ENCODE results near the gene MYH1.
"Not testable (repeated sequence)": the region's sequence is repeated elsewhere in the genome, so short reads cannot be mapped to it uniquely, and the experiment has no call there.

Gene MYH1

DNA sequence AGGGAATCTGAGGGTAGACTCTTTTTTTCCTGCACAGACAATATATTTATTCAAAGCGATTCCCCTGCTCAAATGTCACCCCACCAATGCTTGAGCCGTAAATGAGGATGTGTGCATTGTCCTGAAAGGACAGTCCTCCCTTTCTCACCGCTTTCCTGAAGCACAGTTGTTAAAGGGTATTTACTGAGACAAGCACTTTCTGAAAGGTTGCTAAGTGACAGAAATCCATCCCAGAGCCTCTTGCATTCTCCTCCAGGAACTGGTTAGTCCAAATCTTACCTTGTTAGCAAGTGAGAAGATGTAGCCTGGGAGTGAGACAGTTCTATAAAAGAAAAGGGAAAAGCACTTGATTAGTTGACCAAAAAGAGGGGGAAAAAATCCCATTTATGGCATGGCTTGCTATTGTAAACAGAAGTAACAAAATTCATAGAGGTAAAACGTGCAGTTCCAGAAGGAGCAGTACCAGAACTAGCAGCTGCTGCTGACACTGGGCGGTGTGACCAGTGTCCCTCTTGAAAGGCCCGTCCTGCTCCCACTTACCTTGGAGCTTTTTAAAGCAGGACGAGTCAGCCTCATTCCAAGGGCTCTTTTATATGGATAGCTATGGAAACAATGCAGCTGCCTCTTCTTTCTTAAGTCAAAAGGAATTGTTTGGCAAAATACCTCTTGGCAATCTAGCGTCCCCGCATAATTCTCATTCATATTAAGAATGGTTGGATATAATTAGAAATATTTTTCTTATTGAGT lies 30.9 kb upstream of the MYH1 start, which contains the start of gene MYH2:
MYH2 (minus strand) TSS at position 563 of the 747 bp plus-strand sequence. CDS start 1,738 bp downstream, outside the sequence.
- Histone ChIP-seq H3F3A (ENCODE audit: insufficient read depth, low read length) (no peaks in the 10 kb centered on the region), H3K4me1 (ENCODE audit: low read length) (no peaks in the 10 kb centered on the region), H3K4me2 (ENCODE audit: low read depth, low read length) (no peak within 1 kb of the TSS), H3K36me3 (replicated peaks; ENCODE audit: insufficient read depth, low read length) (no peaks in the 10 kb centered on the region), H3K9ac (ENCODE audit: low read length) (no peak within 1 kb of the TSS), H3K79me2 (ENCODE audit: low read length) (no peaks in the 10 kb centered on the region), H3K27ac (ENCODE audit: low read length) (no peak within 1 kb of the TSS), H2AFZ (ENCODE audit: low read length) (no peak within 1 kb of the TSS), H3K9me2 (replicated peaks; ENCODE audit: insufficient read depth, low read length) (no peaks in the 10 kb centered on the region), H4K20me1 (ENCODE audit: insufficient read depth, low read length) (no peaks in the 10 kb centered on the region), H3K9me3 (replicated peaks; ENCODE audit: insufficient read depth, low read length) (no peaks in the 10 kb centered on the region), H3K27me3 (replicated peaks; ENCODE audit: insufficient read depth, low read length) (no peaks in the 10 kb centered on the region), H3K4me3 (ENCODE audit: low read length) (no peak within 1 kb of the TSS)
- TF ChIP-seq, protein P1, sequence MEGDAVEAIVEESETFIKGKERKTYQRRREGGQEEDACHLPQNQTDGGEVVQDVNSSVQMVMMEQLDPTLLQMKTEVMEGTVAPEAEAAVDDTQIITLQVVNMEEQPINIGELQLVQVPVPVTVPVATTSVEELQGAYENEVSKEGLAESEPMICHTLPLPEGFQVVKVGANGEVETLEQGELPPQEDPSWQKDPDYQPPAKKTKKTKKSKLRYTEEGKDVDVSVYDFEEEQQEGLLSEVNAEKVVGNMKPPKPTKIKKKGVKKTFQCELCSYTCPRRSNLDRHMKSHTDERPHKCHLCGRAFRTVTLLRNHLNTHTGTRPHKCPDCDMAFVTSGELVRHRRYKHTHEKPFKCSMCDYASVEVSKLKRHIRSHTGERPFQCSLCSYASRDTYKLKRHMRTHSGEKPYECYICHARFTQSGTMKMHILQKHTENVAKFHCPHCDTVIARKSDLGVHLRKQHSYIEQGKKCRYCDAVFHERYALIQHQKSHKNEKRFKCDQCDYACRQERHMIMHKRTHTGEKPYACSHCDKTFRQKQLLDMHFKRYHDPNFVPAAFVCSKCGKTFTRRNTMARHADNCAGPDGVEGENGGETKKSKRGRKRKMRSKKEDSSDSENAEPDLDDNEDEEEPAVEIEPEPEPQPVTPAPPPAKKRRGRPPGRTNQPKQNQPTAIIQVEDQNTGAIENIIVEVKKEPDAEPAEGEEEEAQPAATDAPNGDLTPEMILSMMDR (IDR thresholded peaks at IDR 0.05; ENCODE audit: low read length), result no peak
- TF ChIP-seq EZH2 (optimal IDR thresholded peaks at IDR 0.05; ENCODE audit: low read depth, low read length) (no peak), EZH2phosphoT487 (IDR thresholded peaks at IDR 0.05; ENCODE audit: low read length) (no peak)
- DNase-seq, result no peak

DNA sequence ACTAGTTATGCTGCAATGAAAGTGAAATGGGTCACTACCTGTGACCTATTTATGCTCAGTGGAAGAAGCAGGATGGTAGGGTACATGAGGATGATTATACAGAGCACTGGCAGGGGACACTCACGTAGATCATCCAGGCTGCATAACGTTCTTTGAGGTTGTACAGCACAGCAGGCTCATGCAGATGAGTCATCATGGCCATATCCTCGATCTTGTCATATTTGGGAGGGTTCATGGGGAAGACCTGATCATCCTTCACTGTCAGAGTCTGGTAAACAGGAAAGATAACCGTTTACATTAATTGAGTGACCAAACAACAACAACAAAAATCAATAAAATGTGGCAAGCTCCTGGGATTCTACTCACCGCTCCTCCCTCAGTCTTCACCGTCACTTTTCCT lies 29.0 kb upstream of the MYH1 start:
- Histone ChIP-seq H3K27ac (ENCODE audit: low read length) (no peak overlapping the region), H3K4me2 (ENCODE audit: low read depth, low read length) (no peak overlapping the region), H3K9ac (ENCODE audit: low read length) (no peak overlapping the region), H3K4me1 (ENCODE audit: low read length) (no peaks in the 10 kb centered on the region), H3K9me2 (replicated peaks; ENCODE audit: insufficient read depth, low read length) (no peaks in the 10 kb centered on the region), H3K36me3 (replicated peaks; ENCODE audit: insufficient read depth, low read length) (no peaks in the 10 kb centered on the region), H3K4me3 (ENCODE audit: low read length) (no peak overlapping the region), H3F3A (ENCODE audit: insufficient read depth, low read length) (no peaks in the 10 kb centered on the region), H2AFZ (ENCODE audit: low read length) (no peak overlapping the region), H3K79me2 (ENCODE audit: low read length) (no peaks in the 10 kb centered on the region), H4K20me1 (ENCODE audit: insufficient read depth, low read length) (no peaks in the 10 kb centered on the region), H3K9me3 (replicated peaks; ENCODE audit: insufficient read depth, low read length) (no peaks in the 10 kb centered on the region), H3K27me3 (replicated peaks; ENCODE audit: insufficient read depth, low read length) (no peaks in the 10 kb centered on the region)
- DNase-seq, result no peak
- TF ChIP-seq, protein P1 (IDR thresholded peaks at IDR 0.05; ENCODE audit: low read length), result no peak
- TF ChIP-seq EZH2 (optimal IDR thresholded peaks at IDR 0.05; ENCODE audit: low read depth, low read length) (no peak), EZH2phosphoT487 (IDR thresholded peaks at IDR 0.05; ENCODE audit: low read length) (no peak)

DNA sequence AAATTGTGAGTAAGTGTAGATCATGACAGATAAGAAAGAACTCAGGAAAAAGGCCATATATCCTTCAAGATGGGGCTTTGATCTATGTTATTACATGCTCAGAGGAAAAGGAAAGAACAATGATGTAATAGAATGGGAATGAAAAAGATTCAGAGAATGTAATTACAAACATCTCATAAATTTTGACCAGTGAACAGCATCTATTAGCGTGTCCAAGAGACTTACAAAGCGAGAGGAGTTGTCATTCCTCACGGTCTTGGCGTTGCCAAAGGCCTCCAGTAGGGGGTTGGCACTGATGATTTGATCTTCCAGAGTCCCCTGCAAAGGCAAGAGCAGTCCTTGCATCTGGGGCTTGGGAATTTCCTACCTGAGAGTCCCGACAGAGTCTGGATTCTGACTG lies 25.1 kb upstream of the MYH1 start:
- not testable (repeated sequence) for H3K27ac ChIP-seq (ENCODE audit: low read length); H4K20me1 ChIP-seq (ENCODE audit: insufficient read depth, low read length); H3F3A ChIP-seq (ENCODE audit: insufficient read depth, low read length); H3K79me2 ChIP-seq (ENCODE audit: low read length); H3K4me2 ChIP-seq (ENCODE audit: low read depth, low read length); H3K9me3 ChIP-seq (replicated peaks; ENCODE audit: insufficient read depth, low read length); H3K9me2 ChIP-seq (replicated peaks; ENCODE audit: insufficient read depth, low read length); H3K4me3 ChIP-seq (ENCODE audit: low read length); H3K27me3 ChIP-seq (replicated peaks; ENCODE audit: insufficient read depth, low read length); H2AFZ ChIP-seq (ENCODE audit: low read length); H3K36me3 ChIP-seq (replicated peaks; ENCODE audit: insufficient read depth, low read length); H3K4me1 ChIP-seq (ENCODE audit: low read length); H3K9ac ChIP-seq (ENCODE audit: low read length); DNase-seq

DNA sequence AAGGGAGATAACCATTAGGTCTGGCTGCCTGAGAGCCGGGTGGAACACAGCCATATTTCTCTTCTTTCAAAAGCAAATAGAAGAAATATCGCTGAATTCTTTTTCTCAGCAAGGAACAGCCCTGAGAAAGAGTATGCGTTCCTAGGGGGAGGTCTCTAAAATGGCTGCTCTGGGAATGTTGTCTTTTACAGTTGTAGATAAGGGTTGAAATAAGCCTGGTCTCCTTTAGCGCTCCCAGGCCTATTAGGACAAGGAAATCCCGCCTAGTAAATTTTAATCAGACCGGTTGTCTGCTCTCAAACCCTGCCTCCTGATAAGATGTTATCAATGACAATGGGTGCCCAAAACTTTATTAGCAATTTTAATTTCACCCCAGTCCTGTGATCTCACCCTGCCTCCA lies 22.8 kb upstream of the MYH1 start:
- not testable (repeated sequence) for H4K20me1 ChIP-seq (ENCODE audit: insufficient read depth, low read length); H3K9me3 ChIP-seq (replicated peaks; ENCODE audit: insufficient read depth, low read length); H3K4me2 ChIP-seq (ENCODE audit: low read depth, low read length); DNase-seq; H3F3A ChIP-seq (ENCODE audit: insufficient read depth, low read length); H3K36me3 ChIP-seq (replicated peaks; ENCODE audit: insufficient read depth, low read length); H3K9ac ChIP-seq (ENCODE audit: low read length); H2AFZ ChIP-seq (ENCODE audit: low read length); H3K79me2 ChIP-seq (ENCODE audit: low read length); H3K9me2 ChIP-seq (replicated peaks; ENCODE audit: insufficient read depth, low read length); H3K27me3 ChIP-seq (replicated peaks; ENCODE audit: insufficient read depth, low read length); H3K4me3 ChIP-seq (ENCODE audit: low read length); H3K27ac ChIP-seq (ENCODE audit: low read length); H3K4me1 ChIP-seq (ENCODE audit: low read length)
